ENCODE results near the gene PRR23E. TPM values are rescaled to one million over a fixed set of nuclear protein-coding genes. Genes with fewer than 3 reads are reported as not detected.

PRR23E gene
- total RNA-seq, 2 experiments from 2014 or later, result not detected

DNA sequence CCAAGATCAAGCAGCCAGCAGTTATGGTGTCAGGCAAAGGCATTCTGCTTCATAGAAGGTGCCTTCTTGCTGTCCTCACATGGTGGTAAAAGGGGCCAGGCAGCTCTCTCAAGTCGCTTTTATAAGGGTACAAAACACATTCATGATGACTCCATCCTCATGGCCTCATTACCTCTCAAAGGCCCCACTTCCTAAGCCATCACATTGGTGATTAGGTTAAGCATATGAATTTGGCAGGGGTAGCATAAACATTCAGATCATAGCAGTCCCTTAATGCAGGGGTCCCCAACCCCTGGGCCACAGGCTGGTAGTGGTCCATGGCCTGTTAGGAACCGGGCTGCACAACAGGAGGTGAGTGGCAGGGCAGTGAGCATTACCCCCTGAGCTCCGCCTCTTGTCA is 42.8 kb downstream of the PRR23E start:
- H3K9me3 ChIP-seq (ENCODE audit: low read length), result no peaks in the 10 kb centered on the region
- intact Hi-C loops (cut with micrococcal nuclease; ENCODE audit: unreplicated experiment), result no loop called here
- no peak for TF ChIP-seq EZH2phosphoT487 (IDR thresholded peaks at IDR 0.05; ENCODE audit: borderline replicate concordance, low read depth, low read length)
- TF ChIP-seq, protein P1, sequence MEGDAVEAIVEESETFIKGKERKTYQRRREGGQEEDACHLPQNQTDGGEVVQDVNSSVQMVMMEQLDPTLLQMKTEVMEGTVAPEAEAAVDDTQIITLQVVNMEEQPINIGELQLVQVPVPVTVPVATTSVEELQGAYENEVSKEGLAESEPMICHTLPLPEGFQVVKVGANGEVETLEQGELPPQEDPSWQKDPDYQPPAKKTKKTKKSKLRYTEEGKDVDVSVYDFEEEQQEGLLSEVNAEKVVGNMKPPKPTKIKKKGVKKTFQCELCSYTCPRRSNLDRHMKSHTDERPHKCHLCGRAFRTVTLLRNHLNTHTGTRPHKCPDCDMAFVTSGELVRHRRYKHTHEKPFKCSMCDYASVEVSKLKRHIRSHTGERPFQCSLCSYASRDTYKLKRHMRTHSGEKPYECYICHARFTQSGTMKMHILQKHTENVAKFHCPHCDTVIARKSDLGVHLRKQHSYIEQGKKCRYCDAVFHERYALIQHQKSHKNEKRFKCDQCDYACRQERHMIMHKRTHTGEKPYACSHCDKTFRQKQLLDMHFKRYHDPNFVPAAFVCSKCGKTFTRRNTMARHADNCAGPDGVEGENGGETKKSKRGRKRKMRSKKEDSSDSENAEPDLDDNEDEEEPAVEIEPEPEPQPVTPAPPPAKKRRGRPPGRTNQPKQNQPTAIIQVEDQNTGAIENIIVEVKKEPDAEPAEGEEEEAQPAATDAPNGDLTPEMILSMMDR (conservative IDR thresholded peaks at IDR 0.05; ENCODE audit: low read length), result no peak
- no peaks in the 10 kb centered on the region for H3K79me2 ChIP-seq (ENCODE audit: insufficient read depth, low read depth, low read length)
- POLR2A ChIA-PET, result no interaction called here
- no peak overlapping the region for H3K27ac ChIP-seq (ENCODE audit: low read depth, low read length, poor library complexity, severe bottlenecking)
- H3K4me3 ChIP-seq (ENCODE audit: low read depth, low read length, poor library complexity, severe bottlenecking), result no peak overlapping the region
- CTCF ChIA-PET (ENCODE audit: unreplicated experiment), result no interaction called here
- H2AFZ ChIP-seq (ENCODE audit: low read length), result no peak overlapping the region
- no peak for DNase-seq (ENCODE audit: low spot score)
- H4K20me1 ChIP-seq (ENCODE audit: insufficient read depth, low read length), result no peaks in the 10 kb centered on the region
- H3K4me1 ChIP-seq (ENCODE audit: insufficient read depth, low read length, poor library complexity, severe bottlenecking), result no peaks in the 10 kb centered on the region
- BruUV-seq (replicated peaks), result no TSS peak
- H3K9me2 ChIP-seq (ENCODE audit: insufficient read depth, low read length), result no peaks in the 10 kb centered on the region
- H3K36me3 ChIP-seq (ENCODE audit: insufficient read depth, low read length), result no peaks in the 10 kb centered on the region
- no peak overlapping the region for H3K4me2 ChIP-seq (ENCODE audit: low read length)

DNA sequence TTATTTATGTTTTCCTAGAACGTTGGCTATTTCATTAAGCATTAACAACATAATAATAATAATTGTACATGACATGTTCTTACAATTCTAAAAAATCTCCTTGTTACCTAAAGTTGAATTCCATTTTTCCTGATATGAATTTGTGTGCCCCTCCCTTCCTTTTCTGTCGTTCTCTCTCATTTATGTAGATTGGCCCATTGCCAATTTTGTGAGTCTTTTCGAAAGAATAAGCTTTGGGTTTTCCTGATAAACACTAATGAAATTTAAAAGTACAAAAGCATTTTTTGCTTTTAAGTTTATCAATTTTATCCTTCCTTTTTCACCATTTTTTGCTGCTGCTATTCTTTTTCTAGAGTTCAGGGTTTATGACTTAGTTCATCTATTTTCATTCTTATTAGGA is 44.9 kb downstream of the PRR23E start:
- H4K20me1 ChIP-seq (ENCODE audit: insufficient read depth, low read length), result no peaks in the 10 kb centered on the region
- TF ChIP-seq, protein P1 (conservative IDR thresholded peaks at IDR 0.05; ENCODE audit: low read length), result no peak
- no peak for TF ChIP-seq EZH2phosphoT487 (IDR thresholded peaks at IDR 0.05; ENCODE audit: borderline replicate concordance, low read depth, low read length)
- no peaks in the 10 kb centered on the region for H3K79me2 ChIP-seq (ENCODE audit: insufficient read depth, low read depth, low read length)
- H3K27ac ChIP-seq (ENCODE audit: low read depth, low read length, poor library complexity, severe bottlenecking), result no peak overlapping the region
- no peak overlapping the region for H3K4me3 ChIP-seq (ENCODE audit: low read depth, low read length, poor library complexity, severe bottlenecking)
- no peaks in the 10 kb centered on the region for H3K4me1 ChIP-seq (ENCODE audit: insufficient read depth, low read length, poor library complexity, severe bottlenecking)
- BruUV-seq (replicated peaks), result no TSS peak
- POLR2A ChIA-PET, result no interaction called here
- intact Hi-C loops (cut with micrococcal nuclease; ENCODE audit: unreplicated experiment), result no loop called here
- H3K36me3 ChIP-seq (ENCODE audit: insufficient read depth, low read length), result no peaks in the 10 kb centered on the region
- no peak overlapping the region for H3K4me2 ChIP-seq (ENCODE audit: low read length)
- DNase-seq (ENCODE audit: low spot score), result no peak
- H3K9me2 ChIP-seq (ENCODE audit: insufficient read depth, low read length), result no peaks in the 10 kb centered on the region
- H3K9me3 ChIP-seq (ENCODE audit: low read length), result no peaks in the 10 kb centered on the region
- H2AFZ ChIP-seq (ENCODE audit: low read length), result no peak overlapping the region
- CTCF ChIA-PET (ENCODE audit: unreplicated experiment), result no interaction called here

GRCh38 chr3:127238602-127239001 is 45.7 kb downstream of the PRR23E start:
- ChIA-PET POLR2A (no interaction called here), CTCF (ENCODE audit: unreplicated experiment) (no interaction called here)
- Histone ChIP-seq H3K27ac (ENCODE audit: low read depth, low read length, poor library complexity, severe bottlenecking) (no peak overlapping the region), H3K36me3 (ENCODE audit: insufficient read depth, low read length) (no peaks in the 10 kb centered on the region), H4K20me1 (ENCODE audit: insufficient read depth, low read length) (no peaks in the 10 kb centered on the region), H3K9me2 (ENCODE audit: insufficient read depth, low read length) (no peaks in the 10 kb centered on the region), H3K4me2 (ENCODE audit: low read length) (no peak overlapping the region), H3K9me3 (ENCODE audit: low read length) (no peaks in the 10 kb centered on the region), H3K79me2 (ENCODE audit: insufficient read depth, low read depth, low read length) (no peaks in the 10 kb centered on the region), H3K4me3 (ENCODE audit: low read depth, low read length, poor library complexity, severe bottlenecking) (no peak overlapping the region), H3K4me1 (ENCODE audit: insufficient read depth, low read length, poor library complexity, severe bottlenecking) (no peaks in the 10 kb centered on the region), H2AFZ (ENCODE audit: low read length) (no peak overlapping the region)
- intact Hi-C loops (cut with micrococcal nuclease; ENCODE audit: unreplicated experiment), result no loop called here
- BruUV-seq (replicated peaks), result no TSS peak
- TF ChIP-seq, protein P1 (conservative IDR thresholded peaks at IDR 0.05; ENCODE audit: low read length), result no peak
- no peak for TF ChIP-seq EZH2phosphoT487 (IDR thresholded peaks at IDR 0.05; ENCODE audit: borderline replicate concordance, low read depth, low read length)
- DNase-seq (ENCODE audit: low spot score), result no peak
